Karpas-422 (cell line): ENCODE data around the gene MPP3. TPM values are rescaled to one million over a fixed set of nuclear protein-coding genes. Genes with fewer than 3 reads are reported as not detected.
A peak's percentile ranks its signal among the peaks of the same experiment; 100 is the strongest.
"Not testable (repeated sequence)": the region's sequence is repeated elsewhere in the genome, so short reads cannot be mapped to it uniquely, and the experiment has no call there.

Experiments
- DNase-seq: peaks from one replicate; pipeline ENCODE4 v3.0.0-alpha.2; 2015
- H2AFZ ChIP-seq: fragments of 200-600 bp; sonication (generic); 2 replicates; pipeline ENCODE4 v1.6.1; 2014; ENCODE audit warnings: antibody characterized with exemption, low read length, mixed read lengths
- H3K27ac ChIP-seq: fragments of 200-600 bp; sonication (generic); 2 replicates; pipeline ENCODE4 v1.5.1; 2014; ENCODE audit warnings: mild to moderate bottlenecking, low read length, moderate library complexity
- H3K27me3 ChIP-seq: fragments of 200-600 bp; sonication (generic); 2 replicates; pipeline ENCODE4 v1.6.1; 2014; ENCODE audit warnings: low read length, mixed read lengths
- H3K36me3 ChIP-seq: fragments of 200-600 bp; sonication (generic); 2 replicates; pipeline ENCODE4 v1.6.1; 2014; ENCODE audit warnings: low read length, mixed read lengths; ENCODE audit not compliant: insufficient read depth
- H3K4me1 ChIP-seq: fragments of 200-600 bp; sonication (generic); 2 replicates; pipeline ENCODE4 v1.6.1; 2014; ENCODE audit warnings: mild to moderate bottlenecking, low read length, mixed read lengths
- H3K4me2 ChIP-seq: fragments of 200-600 bp; sonication (generic); 2 replicates; pipeline ENCODE4 v1.6.1; 2014; ENCODE audit warnings: low read length, low read depth, mild to moderate bottlenecking; ENCODE audit not compliant: poor library complexity, severe bottlenecking
- H3K4me3 ChIP-seq: fragments of 200-600 bp; sonication (generic); 2 replicates; pipeline ENCODE4 v1.5.1; 2014; ENCODE audit warnings: mild to moderate bottlenecking, antibody characterized with exemption, low read length, mixed read lengths
- H3K79me2 ChIP-seq: fragments of 200-600 bp; sonication (generic); 2 replicates; pipeline ENCODE4 v1.6.1; 2014; ENCODE audit warnings: mild to moderate bottlenecking, low read length, mixed read lengths
- H3K9ac ChIP-seq: fragments of 200-600 bp; sonication (generic); 2 replicates; pipeline ENCODE4 v1.6.0; 2014; ENCODE audit warnings: low read length
- H3K9me2 ChIP-seq: fragments of 200-600 bp; sonication (generic), shearing (Covaris generic); replicated peaks from 2 replicates; pipeline ENCODE4 v1.6.0; 2014; ENCODE audit warnings: mild to moderate bottlenecking, low read length, moderate library complexity; ENCODE audit not compliant: insufficient read depth
- H3K9me3 ChIP-seq: fragments of 300-700, 200-600 bp; sonication (generic); 2 replicates; pipeline ENCODE4 v1.6.1; 2014; ENCODE audit warnings: low read length, mixed read lengths
- H4K20me1 ChIP-seq: fragments of 200-600 bp; sonication (generic); 2 replicates; pipeline ENCODE4 v1.6.1; 2014; ENCODE audit warnings: mild to moderate bottlenecking, antibody characterized with exemption, low read length, low read depth; ENCODE audit not compliant: insufficient read depth
- total RNA-seq: library from RNA; depleted of rRNA; stranded (reverse); fragments of >200 nt; shearing (Covaris generic); gene quantifications from 2 replicates; pipeline ENCODE4 v1.2.3, GENCODE V29; 2014; ENCODE audit warnings: low replicate concordance

Gene MPP3
- total RNA-seq, 1 experiment from 2014 or later: not detected

DNA sequence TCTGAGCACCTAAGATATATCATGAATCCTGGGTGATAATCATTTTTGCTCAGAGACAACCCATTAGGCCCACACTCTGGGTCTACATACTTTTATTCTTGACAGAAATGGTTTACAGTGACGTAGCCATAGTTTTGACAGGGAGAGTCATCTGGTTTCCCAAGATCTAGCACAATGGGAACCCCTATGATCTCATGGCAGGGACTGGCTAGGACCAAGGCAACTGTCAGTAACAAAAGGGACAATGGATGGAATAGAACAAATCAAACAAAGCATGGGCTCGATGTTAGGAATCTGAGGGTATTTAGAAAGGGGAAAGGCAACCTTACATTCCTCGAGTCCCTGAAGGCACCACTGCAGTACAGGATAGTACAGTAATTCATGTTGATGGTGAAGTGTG, 32.2 kb downstream of the MPP3 start:
- no peaks in the 10 kb centered on the region for H3K79me2 ChIP-seq

DNA sequence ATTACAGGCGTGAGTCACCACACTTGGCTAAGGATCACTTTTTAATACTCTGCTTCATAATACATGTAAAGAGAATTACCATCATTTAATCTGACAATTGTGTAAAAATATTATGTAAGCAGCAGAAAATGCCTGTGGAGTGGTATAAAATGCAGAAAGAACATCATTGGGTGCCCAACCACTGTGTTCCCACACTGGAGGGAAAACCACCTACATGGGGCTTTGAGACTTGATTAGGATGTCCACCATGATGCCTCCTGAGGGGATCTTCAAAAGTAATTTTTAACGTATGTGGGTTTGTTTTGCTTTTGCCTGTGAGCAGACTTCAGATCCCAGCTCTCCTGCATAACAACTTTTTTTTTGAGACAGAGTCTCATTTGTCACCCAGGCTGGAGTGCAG, 33.9 kb downstream of the MPP3 start:
- no peak overlapping the region for H3K4me2 ChIP-seq
- H3K36me3 ChIP-seq: no peaks in the 10 kb centered on the region
- no peaks in the 10 kb centered on the region for H3K79me2 ChIP-seq
- no peaks in the 10 kb centered on the region for H4K20me1 ChIP-seq
- H3K27me3 ChIP-seq: no peaks in the 10 kb centered on the region
- no peaks in the 10 kb centered on the region for H3K9me3 ChIP-seq
- no peak overlapping the region for H2AFZ ChIP-seq
- no peak overlapping the region for H3K9ac ChIP-seq
- DNase-seq: no peak
- no peaks in the 10 kb centered on the region for H3K9me2 ChIP-seq
- H3K4me3 ChIP-seq: no peak overlapping the region
- H3K27ac ChIP-seq: no peak overlapping the region
- no peaks in the 10 kb centered on the region for H3K4me1 ChIP-seq

More for the DNA sequence above, 32.2 kb downstream of the MPP3 start:
- H3K9ac ChIP-seq: no peak overlapping the region
- H3K4me1 ChIP-seq: no peaks in the 10 kb centered on the region
- no peaks in the 10 kb centered on the region for H4K20me1 ChIP-seq
- no peaks in the 10 kb centered on the region for H3K27me3 ChIP-seq
- no peak overlapping the region for H3K27ac ChIP-seq
- H3K9me2 ChIP-seq: no peaks in the 10 kb centered on the region
- no peak overlapping the region for H3K4me3 ChIP-seq
- H3K4me2 ChIP-seq: no peak overlapping the region
- no peak overlapping the region for H2AFZ ChIP-seq
- H3K36me3 ChIP-seq: no peaks in the 10 kb centered on the region
- no peaks in the 10 kb centered on the region for H3K9me3 ChIP-seq
- no peak for DNase-seq

DNA sequence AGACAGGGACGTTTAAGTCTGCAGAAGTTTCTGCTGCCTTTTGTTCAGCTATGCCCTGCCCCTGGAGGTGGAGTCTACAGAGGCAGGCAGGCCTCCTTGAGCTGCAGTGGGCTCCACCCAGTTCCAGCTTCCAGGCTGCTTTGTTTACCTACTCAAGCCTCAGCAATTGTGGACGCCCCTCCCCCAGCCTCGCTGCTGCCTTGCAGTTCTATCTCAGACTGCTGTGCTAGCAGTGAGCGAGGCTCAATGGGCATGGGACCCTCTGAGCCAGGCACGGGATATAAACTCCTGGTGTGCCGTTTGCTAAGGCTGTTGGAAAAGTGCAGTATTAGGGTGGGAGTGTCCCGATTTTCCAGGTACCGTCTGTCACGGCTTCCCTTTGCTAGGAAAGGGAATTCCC, 34.9 kb downstream of the MPP3 start:
- not testable (repeated sequence) for H3K9ac ChIP-seq, H3K27me3 ChIP-seq, H3K4me3 ChIP-seq, H4K20me1 ChIP-seq, H3K9me2 ChIP-seq, DNase-seq, H3K79me2 ChIP-seq, H3K27ac ChIP-seq, H3K4me1 ChIP-seq, H2AFZ ChIP-seq, H3K36me3 ChIP-seq, H3K9me3 ChIP-seq, H3K4me2 ChIP-seq

DNA sequence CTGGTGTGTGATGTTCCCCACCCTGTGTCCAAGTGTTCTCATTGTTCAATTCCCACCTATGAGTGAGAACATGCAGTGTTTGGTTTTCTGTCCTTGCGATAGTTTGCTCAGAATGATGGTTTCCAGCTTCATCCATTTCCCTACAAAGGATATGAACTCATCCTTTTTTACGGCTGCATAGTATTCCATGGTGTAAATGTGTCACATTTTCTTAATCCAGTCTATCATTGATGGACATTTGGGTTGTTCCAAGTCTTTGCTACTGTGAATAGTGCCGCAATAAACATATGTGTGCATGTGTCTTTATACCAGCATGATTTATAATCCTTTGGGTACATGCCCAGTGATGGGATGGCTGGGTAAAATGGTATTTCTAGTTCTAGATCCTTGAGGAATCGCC, 40.3 kb downstream of the MPP3 start:
- not testable (repeated sequence) for H3K27me3 ChIP-seq, DNase-seq

DNA sequence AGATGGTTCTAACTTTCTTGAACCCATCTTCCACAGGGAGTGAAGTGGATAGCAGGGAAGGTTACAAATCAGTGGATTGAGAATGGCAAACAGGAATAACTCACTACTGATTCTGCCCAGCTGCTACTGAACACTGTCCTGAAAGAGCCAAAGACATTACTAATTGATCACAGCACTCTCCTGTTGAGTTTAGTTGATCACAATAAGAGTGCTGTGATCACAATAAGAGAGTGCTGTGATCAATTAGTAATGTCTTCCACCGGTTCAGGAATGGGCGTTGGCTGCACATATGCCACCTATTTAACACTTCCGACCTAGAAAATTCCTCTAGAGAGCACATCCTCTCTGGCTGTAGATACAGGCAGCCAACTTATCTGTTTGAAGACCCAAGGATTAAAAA, 41.4 kb downstream of the MPP3 start:
- H3K9ac ChIP-seq: no peak overlapping the region
- no peak overlapping the region for H3K27ac ChIP-seq
- no peaks in the 10 kb centered on the region for H3K9me3 ChIP-seq
- peak overlapping the region; percentile 21; the same call in 1 of the 2 replicates for H2AFZ ChIP-seq
- peaks cover 13% of the 10 kb centered on the region for H3K4me1 ChIP-seq
- DNase-seq: peak; percentile 66
- H3K36me3 ChIP-seq: no peaks in the 10 kb centered on the region
- no peaks in the 10 kb centered on the region for H3K27me3 ChIP-seq
- no peak overlapping the region for H3K4me2 ChIP-seq
- H3K79me2 ChIP-seq: no peaks in the 10 kb centered on the region
- no peaks in the 10 kb centered on the region for H4K20me1 ChIP-seq
- no peak overlapping the region for H3K4me3 ChIP-seq
- no peaks in the 10 kb centered on the region for H3K9me2 ChIP-seq

More for the DNA sequence above, 40.3 kb downstream of the MPP3 start:
- H3K4me3 ChIP-seq, H3K9ac ChIP-seq, H2AFZ ChIP-seq, H3K4me2 ChIP-seq, H3K79me2 ChIP-seq, H3K36me3 ChIP-seq, H3K9me3 ChIP-seq, H3K9me2 ChIP-seq, H3K4me1 ChIP-seq, H3K27ac ChIP-seq, H4K20me1 ChIP-seq: not testable (repeated sequence)

DNA sequence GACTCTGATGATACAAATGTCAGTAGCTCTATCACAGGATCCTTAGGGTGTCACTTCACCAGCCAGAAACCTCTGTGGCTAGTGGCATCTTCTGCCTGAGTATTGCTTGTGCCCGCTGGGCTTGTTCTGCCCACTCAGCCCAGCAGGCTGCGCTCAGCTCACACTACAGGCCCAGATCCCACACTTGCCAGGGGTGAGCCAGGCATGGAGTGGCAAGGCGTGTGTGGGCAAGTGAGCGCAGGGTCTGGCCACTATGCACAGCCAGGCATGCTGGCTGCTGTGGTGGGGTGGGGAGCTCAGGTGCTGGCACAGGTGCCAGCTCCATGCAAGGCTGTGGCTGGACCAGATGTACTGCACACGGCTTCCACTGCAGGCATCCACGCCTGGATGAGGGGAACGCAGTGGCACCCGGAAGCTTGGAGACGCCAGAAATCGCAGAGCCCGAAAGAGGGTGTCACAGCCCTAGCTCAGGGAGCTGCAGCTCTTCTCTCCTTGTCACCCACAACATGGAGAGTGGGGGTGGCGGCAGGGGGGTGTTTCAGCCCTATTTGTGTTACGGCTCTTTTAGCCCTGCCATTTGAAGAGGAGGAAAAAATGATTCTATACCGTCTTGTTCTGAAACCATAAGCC, 42.5 kb downstream of the MPP3 start:
- H3K27ac ChIP-seq: no peak overlapping the region
- H3K9me2 ChIP-seq: no peaks in the 10 kb centered on the region
- no peak overlapping the region for H2AFZ ChIP-seq
- no peaks in the 10 kb centered on the region for H3K79me2 ChIP-seq
- no peaks in the 10 kb centered on the region for H3K27me3 ChIP-seq
- H3K4me3 ChIP-seq: no peak overlapping the region
- H3K4me2 ChIP-seq: no peak overlapping the region
- DNase-seq: no peak
- no peak overlapping the region for H3K9ac ChIP-seq
- H4K20me1 ChIP-seq: no peaks in the 10 kb centered on the region
- peaks cover 13% of the 10 kb centered on the region for H3K4me1 ChIP-seq
- H3K36me3 ChIP-seq: no peaks in the 10 kb centered on the region
- no peaks in the 10 kb centered on the region for H3K9me3 ChIP-seq

DNA sequence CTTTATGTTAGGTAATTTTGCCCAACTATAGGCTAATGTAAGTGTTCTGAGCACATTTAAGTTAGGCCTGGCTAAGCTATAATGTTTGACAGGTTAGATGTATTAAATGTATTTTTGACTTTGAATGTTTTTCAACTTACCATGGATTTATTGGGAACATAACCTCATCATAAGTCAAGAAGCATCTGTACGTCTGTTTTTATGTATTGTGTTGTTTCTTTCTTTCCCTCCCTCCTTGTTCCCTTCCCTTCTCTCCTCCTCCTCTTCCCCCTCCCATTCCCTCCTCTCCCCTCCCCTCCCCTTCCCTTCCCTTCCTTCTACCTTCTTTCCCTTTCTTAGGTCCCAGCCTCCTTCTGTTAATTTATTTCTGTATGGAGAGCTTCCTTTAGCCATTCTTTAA, 43.5 kb downstream of the MPP3 start:
- Histone ChIP-seq H4K20me1 (no peaks in the 10 kb centered on the region), H2AFZ (no peak overlapping the region), H3K36me3 (no peaks in the 10 kb centered on the region), H3K9ac (no peak overlapping the region), H3K4me1 (peaks cover 13% of the 10 kb centered on the region), H3K9me2 (no peaks in the 10 kb centered on the region), H3K4me2 (no peak overlapping the region), H3K27me3 (no peaks in the 10 kb centered on the region), H3K79me2 (no peaks in the 10 kb centered on the region), H3K27ac (no peak overlapping the region), H3K9me3 (no peaks in the 10 kb centered on the region), H3K4me3 (no peak overlapping the region)
- DNase-seq: no peak

DNA sequence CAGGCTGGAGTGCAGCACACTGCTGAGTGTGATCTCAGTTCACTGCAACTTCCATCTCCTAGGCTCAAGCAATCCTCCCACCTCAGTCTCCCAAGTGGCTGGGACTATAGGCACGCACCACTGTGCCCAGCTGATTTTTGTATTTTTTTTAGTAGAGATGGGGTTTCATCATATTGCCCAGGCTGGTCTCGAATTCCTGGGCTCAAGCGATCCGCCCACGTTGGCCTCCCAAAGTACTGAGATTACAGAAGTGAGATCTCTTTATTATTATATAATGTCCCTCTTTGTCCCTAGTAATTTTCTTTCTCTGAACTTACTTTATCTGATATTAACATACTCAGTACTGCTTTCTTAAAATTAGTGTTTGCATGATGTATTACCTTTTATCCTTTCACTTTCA, 44.4 kb downstream of the MPP3 start:
- DNase-seq: no peak
- H3K9me3 ChIP-seq: no peaks in the 10 kb centered on the region
- H3K36me3 ChIP-seq: no peaks in the 10 kb centered on the region
- no peak overlapping the region for H3K27ac ChIP-seq
- H2AFZ ChIP-seq: no peak overlapping the region
- no peaks in the 10 kb centered on the region for H3K9me2 ChIP-seq
- no peak overlapping the region for H3K4me2 ChIP-seq
- peaks cover 13% of the 10 kb centered on the region for H3K4me1 ChIP-seq
- H4K20me1 ChIP-seq: no peaks in the 10 kb centered on the region
- H3K79me2 ChIP-seq: no peaks in the 10 kb centered on the region
- no peak overlapping the region for H3K4me3 ChIP-seq
- H3K9ac ChIP-seq: no peak overlapping the region
- no peaks in the 10 kb centered on the region for H3K27me3 ChIP-seq
